ENCODE results near the gene TPSD1. TPM values are rescaled to one million over a fixed set of nuclear protein-coding genes. Genes with fewer than 3 reads are reported as not detected.

Gene TPSD1
- total and polyA plus RNA-seq, 2 donors (not counting 3 experiments of a cell fraction or from before 2014, with no cell fraction given), result not detected

DNA sequence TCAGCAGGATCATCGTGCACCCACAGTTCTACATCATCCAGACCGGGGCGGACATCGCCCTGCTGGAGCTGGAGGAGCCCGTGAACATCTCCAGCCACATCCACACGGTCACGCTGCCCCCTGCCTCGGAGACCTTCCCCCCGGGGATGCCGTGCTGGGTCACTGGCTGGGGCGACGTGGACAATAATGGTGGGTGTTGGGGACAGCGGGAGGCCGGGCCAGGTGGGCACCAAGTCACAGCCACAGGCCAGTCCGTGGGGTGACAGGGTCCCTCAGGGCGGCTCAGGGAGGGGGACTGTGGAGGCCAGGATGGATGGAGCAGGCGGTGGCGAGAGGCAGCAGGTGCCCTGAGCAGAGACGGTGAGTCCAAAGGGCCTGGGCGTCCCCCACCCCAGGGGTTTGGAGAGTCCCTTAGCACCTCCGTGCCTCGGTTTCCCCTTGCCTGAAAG, 1.0 kb downstream of the TPSD1 start:
- no peaks in the 10 kb centered on the region for H3K9me1 ChIP-seq (replicated peaks; ENCODE audit: control insufficient read depth, extremely low read depth, insufficient read depth, low read length)
- H3K27me3 ChIP-seq (ENCODE audit: control insufficient read depth in 2 of 2, insufficient read depth in 2 of 2, low read length in 2 of 2), result peaks cover 20 to 21% of the 10 kb centered on the region in 2 experiments
- H2AFZ ChIP-seq (ENCODE audit: low read depth, low read length), result no peak overlapping the region
- no peaks in the 10 kb centered on the region for H3K9me3 ChIP-seq (replicated peaks; ENCODE audit: control insufficient read depth, insufficient read depth, low read length)
- H3K27ac ChIP-seq (ENCODE audit: insufficient read depth, low read depth, low read length), result no peak overlapping the region
- dilution Hi-C loops (cut with MboI; ENCODE audit: extremely low pct_ligation_motif_present, low sequenced_read_pairs), result no loop called here
- POLR2A ChIA-PET, result no interaction called here
- H3K36me3 ChIP-seq (ENCODE audit: control insufficient read depth in 2 of 2, extremely low read depth in 1 of 2, insufficient read depth in 2 of 2, low read length in 2 of 2), result no peaks in the 10 kb centered on the region
- intact Hi-C loops (cut with micrococcal nuclease), result no loop called here
- no peaks in the 10 kb centered on the region for H4K20me1 ChIP-seq (replicated peaks; ENCODE audit: control insufficient read depth, extremely low read depth, insufficient read depth, low read length)
- DNase-seq (ENCODE audit: low read depth, low spot score), result no peak
- H3K4me2 ChIP-seq (ENCODE audit: insufficient read depth, low read length), result no peak overlapping the region
- no peaks in the 10 kb centered on the region for H3K79me2 ChIP-seq (ENCODE audit: control insufficient read depth, insufficient read depth, low read length)
- CTCF ChIA-PET, result no interaction called here
- no peak overlapping the region for H3K9ac ChIP-seq (replicated peaks; ENCODE audit: extremely low read depth, insufficient read depth, low read length)
- no peak for FAIRE-seq
- H3K4me1 ChIP-seq (ENCODE audit: control insufficient read depth, extremely low read depth, insufficient read depth, low read length), result no peaks in the 10 kb centered on the region
- no TSS peak for BruUV-seq (replicated peaks)
- TF ChIP-seq POLR2A (IDR thresholded peaks at IDR 0.05; ENCODE audit: low read depth, low read length), result no peak
- TF ChIP-seq GATA2 (IDR thresholded peaks at IDR 0.05; ENCODE audit: insufficient read depth, insufficient read length, low read depth, low read length), result no peak
- no peak for TF ChIP-seq JUN (IDR thresholded peaks at IDR 0.05; ENCODE audit: borderline replicate concordance, insufficient read depth, insufficient read length, low read depth)
- no peak for TF ChIP-seq EZH2 (IDR thresholded peaks at IDR 0.05; ENCODE audit: borderline replicate concordance, low read depth, low read length, severe bottlenecking)
- TF ChIP-seq, protein P1, sequence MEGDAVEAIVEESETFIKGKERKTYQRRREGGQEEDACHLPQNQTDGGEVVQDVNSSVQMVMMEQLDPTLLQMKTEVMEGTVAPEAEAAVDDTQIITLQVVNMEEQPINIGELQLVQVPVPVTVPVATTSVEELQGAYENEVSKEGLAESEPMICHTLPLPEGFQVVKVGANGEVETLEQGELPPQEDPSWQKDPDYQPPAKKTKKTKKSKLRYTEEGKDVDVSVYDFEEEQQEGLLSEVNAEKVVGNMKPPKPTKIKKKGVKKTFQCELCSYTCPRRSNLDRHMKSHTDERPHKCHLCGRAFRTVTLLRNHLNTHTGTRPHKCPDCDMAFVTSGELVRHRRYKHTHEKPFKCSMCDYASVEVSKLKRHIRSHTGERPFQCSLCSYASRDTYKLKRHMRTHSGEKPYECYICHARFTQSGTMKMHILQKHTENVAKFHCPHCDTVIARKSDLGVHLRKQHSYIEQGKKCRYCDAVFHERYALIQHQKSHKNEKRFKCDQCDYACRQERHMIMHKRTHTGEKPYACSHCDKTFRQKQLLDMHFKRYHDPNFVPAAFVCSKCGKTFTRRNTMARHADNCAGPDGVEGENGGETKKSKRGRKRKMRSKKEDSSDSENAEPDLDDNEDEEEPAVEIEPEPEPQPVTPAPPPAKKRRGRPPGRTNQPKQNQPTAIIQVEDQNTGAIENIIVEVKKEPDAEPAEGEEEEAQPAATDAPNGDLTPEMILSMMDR (IDR thresholded peaks at IDR 0.05; ENCODE audit: extremely low read depth in 1 of 2, insufficient read depth in 1 of 2, low read depth in 1 of 2, low read length in 2 of 2), result no peak
- TF ChIP-seq MYC (IDR thresholded peaks at IDR 0.05; ENCODE audit: low read depth, low read length), result no peak
- no peak for TF ChIP-seq FOS (IDR thresholded peaks at IDR 0.05; ENCODE audit: borderline replicate concordance, insufficient read depth, low read length)
- H3K4me3 ChIP-seq (replicated peaks in 1 of 3; ENCODE audit: insufficient read depth in 1 of 3, low read depth in 1 of 3, low read length in 3 of 3), result no peak overlapping the region

Data from endothelial cell of umbilical vein (primary cell).